HG03060 (cell line): ENCODE data around the gene CAST.

Source experiments
- ATAC-seq: cut with Tn5 transposase; IDR thresholded peaks from one replicate; pipeline ENCODE4 v1.9.1; 2021; ENCODE audit warnings: low read depth, moderate number of reproducible peaks; ENCODE audit not compliant: unreplicated experiment

CAST gene

DNA sequence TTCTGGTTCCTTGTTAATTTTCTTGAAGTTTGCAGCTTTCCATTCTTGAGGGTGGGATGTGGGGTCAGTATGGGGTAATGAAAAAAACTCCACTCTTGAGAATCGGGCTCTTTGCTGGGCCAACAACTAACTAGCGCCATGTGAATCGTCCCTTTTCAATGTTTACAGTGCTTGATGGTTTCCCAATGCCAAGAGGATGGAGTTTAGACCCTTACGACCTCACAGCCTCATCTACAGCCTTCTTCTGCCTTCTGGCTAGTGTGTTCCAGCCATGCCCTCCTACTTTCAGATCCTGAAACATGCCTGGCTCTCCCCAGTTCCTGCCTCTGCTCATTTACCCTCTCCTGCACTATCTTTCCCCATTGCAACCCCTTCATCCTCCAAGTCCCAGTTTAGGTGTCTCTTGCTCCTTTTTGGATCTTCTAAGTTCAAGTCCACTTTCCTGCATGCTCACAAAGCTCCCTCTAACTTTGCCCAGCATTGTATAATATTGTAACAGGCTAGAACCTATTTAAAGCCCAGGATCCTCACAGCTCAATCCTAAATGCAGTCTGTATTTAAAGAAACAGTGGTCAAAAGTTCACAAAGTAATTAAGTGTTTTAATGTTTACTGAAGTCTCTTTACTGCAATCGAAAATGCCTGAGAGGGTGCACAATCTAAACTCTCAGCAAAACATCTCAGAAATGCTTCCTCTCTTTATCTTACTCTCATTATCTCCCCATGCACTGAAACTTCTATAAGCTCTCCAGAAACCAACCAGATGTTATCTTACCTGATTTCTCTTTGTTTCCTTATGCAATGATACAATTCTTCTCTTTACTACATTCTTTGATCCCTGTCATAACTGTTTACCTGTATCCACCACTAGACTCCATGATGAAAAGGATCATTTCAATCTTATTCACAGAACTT, 20.6 kb upstream of the CAST start:
- ATAC-seq: no peak

DNA sequence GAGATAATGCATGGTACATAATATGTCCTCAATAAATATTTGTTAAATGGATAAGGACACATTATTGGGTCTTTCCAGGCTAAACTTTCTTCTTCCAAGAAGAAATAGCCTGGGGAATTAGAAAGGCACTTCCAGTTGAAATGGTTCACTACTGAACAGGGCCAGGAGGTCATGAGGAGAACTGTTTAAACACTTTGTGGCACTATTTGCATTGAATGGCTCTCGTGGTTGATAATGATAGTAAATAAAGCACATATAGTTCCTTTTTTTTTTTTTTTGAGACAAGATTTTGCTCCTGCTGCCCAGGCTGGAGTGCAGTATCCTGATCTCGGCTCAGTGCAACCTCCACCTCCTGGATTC, 19.9 kb upstream of the CAST start:
- ATAC-seq: no peak

DNA sequence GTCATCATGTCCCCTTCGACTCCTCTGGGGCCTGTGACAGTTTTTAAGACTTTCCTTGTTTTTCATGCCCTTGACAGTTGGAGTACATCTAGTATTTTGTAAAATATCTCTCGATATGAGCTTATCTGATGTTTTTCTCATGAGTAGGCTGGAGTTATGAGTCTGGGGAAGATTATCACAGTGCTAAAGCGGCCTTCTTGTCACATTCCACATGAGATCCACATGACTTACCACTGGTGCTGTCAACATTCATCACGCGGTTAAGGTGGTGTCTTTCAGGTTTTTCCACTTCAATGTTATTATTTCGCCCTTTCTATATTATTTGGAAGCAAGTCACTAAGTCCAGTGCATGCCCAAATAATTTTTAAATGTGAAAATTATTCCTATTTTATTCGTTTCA, 17.1 kb upstream of the CAST start:
- ATAC-seq: no peak

DNA sequence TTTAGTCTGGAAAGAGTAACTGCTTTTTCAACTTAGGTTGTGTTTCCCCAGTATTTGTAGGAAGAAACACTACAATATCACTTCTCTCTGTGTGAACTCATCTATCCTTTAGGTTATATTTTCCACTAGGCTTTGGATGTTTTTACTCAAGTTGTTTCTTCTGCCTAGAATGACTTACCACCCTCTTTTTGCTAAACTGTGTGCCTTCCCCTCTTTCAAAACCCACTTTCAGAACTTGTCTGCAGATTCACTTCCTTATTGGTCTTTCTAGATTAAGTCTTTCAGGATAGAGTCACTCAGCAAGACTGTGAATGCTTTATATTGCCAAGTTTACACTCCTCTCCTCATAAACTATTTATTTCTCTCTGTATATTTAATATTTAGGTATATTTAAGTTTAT, 14.2 kb upstream of the CAST start:
- ATAC-seq: no peak

DNA sequence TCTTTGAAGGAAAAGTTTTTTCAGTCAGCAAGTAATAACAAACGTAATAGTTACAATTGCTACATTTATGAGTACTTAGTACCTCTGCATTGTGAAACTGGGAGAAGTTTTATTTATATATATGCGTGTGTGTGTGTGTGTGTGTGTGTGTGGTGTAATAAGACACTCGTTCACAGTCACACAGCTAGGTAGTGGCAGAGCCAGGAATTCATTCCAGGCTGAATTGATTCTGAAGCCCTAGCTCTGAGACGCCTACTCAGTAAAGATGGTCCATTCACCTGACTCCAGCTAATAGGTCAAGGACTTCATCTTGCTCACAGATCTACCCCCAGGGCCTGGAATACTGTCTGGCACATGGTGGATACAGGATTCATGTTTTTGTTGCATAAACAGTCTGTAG, 13.6 kb upstream of the CAST start:
- no peak for ATAC-seq

DNA sequence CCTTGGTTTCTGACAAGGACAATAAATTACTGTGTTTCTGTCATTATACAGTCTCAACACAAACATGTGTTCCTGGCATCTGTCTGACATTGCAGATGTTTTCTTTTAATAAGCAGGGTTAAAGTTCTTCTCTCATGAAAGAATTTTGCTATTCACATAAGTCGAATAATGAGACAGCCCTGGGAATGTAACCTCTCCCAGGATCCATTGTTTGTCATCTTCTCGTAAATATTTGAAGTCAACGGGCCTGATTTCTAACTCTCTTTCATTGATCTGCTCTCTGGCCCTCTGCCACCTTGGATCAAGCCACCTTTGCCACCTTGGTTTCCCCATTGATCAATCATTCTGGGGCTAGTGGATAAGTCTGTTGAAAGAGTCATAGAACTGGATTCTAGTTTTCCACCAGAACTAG, 12.9 kb upstream of the CAST start:
- no peak for ATAC-seq

DNA sequence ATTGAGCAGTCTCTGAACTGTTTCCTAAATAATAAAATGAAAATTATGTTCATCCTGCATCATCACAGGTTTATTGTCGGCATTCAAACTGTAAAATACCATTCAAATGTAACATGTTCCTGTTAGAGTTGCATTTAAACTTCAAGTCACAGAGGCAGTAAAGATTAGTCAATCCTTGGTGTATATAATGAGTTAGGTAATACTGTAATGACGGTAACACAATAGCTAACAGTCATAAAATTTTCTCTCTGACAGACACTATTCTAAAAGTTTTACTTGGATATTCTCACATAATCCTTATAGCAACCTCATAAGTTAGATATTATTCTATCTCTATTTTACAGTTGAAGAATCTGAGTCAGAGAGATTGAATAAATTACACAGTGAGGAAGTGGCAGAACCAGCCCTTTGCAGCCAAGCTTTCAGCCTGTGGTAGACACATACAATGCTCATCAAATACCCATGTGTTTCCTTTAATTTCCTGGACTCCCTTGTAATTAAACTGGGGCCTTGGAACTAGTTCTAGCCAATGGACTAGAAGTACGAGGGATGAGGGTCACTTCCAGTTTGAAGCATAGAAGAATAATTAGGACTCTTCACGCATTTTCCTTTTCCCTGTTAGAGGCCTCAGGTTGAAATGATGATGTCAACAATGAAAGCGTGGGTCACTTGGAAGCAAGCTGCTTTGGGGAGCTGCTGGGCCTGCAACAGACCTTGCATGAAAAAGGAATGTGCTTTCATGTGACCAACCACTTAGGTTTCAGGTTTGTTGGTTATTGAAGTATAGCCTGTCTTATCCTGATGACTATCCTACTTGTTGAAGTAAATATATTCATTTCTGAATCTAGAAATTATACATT, 12.3 kb upstream of the CAST start:
- ATAC-seq: no peak

DNA sequence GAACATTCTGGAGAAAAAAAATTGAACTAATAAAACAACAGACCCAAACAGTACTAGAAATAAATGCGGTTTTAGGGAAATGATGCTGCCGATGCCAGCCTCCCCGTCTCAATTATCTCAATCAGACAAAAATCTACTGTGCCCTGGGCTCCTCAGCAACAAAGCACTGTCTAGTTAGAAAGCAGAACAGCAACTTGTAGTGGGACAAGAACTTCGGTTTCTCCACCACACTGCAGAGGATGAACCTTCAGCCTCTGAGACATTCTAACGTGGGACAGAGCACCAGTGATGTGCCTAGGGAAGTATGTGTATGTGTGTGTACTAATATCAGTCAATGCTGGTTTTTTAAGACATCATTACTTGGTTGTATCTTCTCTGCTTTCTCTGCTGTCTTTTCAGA, 11.1 kb upstream of the CAST start:
- ATAC-seq: no peak

DNA sequence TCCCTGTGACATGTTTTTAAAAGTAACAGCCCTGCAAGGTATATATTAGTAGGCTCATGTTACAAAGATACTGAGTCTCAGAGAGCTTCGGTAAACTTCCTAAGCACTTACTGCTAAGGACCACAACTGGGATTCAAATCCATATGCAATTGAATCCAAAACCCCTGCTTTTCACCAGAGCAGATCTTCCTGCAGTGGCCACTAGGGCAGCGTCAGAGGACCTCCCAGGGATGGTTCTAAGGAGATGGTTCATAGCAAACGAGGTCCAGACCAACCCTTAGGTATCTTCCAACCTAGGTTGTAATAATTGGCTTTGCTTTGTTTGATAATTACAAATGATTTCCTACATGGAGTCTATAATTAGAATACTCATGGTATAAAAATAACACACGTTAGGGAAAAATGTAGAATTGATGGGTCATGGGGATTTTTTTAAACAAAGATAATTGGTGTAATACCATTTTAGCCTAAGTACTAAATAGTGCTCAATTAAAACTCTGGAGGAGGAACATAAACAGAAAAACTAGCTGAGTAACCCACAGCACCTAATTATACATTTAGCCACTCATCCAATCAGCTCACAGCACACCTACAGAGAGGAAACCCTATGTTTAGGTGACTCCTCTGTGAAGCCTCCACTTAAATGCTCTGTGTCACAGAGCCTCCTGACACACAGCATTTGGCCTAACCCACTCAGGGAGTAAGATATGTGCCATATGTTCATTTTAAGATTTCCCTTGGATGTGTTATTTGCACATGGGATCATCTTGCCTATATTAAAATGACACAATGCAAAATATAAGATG, 10.0 kb upstream of the CAST start:
- ATAC-seq: no peak

DNA sequence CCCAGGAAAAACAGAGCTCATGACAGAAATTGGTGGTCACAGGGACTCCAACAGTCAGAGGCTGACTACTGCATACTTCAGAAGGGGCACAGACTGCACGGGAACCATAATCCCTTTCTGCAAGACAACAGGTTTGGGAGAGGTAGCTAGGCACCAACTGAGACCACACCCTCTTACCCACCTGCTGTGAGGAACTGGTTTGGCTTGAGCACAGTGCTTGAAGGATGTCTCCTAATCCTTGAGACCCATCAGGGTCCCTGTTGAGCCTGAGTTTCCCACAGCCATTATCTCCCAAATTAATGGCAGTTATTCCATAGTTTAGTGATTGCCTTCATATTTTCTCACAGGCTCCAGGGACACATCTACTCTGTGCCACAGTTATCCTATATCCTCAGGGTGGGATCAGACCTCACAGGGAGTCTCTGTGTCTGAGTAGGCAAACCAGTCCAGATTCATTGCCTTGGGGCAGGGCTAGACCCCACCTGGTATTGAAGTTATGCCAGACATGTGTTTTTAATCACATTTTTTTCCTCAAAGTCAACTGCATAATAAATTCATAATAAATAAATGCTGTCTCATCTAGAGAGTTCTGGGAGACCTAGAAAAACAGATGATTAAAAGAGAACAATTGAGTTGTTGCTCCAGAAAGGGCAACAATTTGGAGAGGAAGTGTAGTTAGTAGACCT, 9.3 kb upstream of the CAST start:
- no peak for ATAC-seq

DNA sequence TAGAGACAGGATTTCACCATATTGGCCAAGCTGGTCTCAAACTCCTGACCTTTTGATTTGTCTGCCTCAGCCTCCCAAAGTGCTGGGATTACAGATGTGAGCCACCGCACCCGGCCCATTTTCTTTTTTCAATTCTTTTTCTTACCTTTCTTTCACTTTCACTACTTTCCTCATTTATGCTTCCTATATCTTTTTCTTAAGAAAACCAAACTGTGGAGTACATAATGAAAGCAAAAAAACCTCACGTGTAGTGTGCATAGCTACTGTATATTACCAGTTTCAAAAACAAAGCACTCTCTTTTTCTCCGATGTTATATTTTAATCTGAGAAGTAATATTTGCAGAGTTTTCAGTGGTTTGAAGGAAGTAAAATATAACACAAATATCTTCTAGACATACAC, 8.0 kb upstream of the CAST start:
- ATAC-seq: no peak

DNA sequence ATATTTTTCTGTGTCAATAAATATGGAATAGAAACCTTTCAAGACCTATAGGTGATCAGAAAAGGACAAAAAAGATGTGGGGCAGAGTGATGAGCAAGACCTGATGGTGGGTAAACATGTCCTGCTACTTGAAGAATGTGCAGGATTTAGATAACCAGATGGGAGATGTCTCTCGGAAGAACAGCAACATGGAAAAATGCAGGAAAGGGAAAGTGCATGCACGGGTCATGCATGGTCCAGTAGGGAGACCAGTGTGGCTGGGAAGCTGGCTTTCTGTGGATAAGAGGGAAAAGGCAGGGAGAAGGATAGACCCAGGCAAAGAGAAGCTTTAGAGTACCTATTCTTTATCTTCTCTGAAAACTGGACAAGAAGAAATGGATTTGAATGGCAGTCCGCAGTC, 7.1 kb upstream of the CAST start:
- ATAC-seq: no peak

DNA sequence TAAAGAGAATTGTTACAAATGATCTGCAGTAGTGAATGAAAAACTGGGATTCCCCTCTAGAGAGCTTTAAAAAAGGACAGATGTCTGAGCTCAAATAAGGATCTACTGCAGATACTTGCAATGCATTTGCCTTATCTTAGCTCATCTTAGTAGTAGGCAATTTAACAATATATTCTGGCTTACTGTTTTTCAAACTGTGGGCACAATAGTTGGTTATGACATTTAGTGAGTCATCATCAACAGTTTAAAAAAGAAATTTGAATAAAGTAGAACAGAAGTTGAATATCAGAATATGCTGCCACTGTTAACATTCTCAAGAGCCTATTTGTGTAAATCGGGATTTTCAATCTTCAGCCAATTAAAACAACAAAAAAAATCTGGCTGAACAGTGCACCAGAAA, 6.7 kb upstream of the CAST start:
- no peak for ATAC-seq

DNA sequence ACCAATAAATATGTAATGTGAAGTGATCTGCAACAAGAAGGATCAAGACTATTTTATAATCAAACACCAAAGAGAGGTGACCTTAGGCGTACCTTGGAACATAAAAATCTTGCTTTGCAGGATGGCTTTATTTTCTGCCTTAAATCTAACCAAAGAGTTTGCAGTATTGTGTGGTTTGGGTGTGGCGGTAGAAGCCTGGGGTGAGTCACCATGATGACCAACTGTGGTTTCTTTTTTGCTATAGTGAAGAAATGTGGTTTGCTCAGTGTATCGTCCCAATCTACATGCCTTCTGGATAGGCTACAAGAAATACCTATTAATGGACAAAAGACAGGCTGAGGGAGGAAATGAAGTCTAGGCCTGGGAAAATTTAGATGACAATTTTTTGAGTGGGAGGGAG, 5.1 kb upstream of the CAST start:
- ATAC-seq: peak; percentile 91

DNA sequence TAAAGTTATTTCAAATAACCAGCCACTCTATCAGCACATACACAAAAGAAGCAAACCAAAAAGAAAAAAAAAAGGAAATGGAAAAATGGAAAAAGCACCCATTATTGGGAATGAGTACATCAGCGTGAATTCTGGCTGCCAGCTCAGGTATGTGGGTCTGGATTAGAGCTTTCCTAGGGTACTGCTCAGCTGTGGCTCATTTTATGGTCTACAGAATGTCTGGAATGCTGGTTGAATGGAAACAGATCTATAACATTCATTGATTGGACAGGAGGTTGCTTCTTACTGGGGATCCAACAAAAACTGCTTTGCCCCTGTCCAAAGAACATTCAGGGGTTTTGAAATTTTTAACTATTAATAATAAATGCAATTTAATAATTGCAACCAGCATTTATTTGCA, 3.9 kb upstream of the CAST start:
- no peak for ATAC-seq

DNA sequence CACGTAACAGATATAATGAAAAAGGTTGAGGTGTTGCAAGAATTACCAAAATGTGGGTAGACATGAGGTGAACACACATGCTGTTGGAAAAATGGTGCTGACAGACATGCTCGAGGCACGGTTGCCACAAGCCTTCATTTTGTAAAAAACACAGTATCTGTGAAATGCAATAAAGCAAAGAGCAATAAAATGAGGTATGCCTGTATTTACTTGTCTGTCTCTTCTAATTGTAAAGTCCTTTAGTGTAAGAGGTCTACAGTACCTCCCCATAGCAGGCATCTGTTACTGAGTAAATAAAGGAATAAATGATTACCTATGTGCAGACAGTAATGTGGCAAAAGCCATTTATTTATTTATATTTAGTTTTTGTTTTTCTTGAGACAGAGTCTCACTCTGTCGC, 3.0 kb upstream of the CAST start:
- no peak for ATAC-seq

DNA sequence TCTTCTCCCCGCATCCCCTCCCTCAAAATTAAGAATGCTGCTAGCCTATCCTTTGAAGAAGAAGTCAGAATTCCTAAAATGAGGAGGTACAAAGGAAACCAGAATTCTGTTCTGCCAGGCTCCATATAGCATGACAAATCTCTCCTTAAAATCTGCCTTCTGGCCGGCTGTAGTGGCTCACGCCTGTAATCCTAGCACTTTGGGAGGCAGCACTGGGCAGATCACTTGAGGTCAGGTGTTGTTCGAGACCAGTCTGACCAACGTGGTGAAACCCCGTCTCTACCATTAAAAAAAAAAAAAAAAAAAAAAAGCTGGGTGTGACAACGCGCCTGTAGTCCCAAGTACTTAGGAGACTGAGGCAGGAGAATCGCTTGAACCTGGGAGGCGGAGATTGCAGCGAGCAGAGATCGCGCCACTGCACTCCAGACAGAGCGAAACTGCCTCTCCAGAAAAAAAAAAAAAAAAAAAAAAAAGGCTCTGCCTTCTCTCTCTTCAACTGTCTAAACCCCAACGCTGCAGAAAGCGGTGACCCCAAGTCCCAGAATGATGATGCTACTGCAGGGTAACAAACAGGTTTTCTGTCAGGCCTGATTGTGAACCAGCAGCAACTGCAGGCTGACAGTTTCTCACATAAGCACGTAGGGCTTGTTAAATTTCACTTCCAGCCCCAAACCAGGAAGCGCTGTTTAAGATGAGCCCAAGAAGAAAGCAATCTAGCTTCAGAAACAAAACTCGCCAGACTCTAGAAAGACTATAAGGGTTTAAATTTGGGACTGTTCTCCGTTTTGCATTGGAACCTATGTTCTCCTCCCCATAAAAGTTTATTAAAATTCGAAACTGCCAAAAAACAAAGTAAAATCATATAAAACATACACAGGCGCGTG, 963 bp upstream of the CAST start:
- no peak for ATAC-seq

DNA sequence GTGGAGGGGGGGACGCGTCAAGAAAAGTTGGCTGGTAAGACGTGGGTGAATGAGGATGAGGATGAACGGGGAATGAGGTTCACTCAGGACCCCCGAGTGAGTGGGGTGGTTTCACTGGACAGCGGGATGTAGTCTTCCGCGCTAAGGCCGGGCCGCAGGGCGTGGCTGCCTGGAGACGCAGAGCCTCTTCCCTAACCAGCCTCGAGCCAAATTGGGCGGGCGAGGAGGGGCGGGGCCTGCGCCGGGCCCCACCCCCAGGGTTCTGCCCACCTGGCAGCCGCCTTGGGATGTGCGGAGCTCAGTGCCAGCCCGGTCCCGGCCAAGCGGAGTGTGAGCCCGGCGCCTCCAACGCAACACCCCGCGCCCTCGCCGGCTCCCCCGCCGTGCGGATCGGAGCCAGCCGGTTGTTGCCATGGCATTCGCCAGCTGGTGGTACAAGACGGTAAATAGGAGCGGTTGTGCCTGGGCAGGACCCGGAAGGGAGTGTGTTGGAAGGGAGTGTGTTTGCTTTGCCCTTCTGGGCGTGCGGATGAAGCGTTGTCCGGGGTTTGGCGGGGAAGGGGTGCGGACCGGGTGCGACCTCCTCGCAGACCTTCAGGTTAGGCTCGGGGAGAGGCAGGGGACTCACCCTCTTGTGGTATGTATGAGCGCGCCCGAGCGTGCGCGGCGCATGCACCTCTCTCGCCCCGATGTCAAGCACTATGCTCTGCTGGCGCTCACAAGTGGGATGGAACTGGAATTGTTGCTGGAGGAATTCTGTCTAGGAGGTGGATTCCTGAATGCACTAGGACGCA, 746 bp downstream of the CAST start:
- peak; percentile 53 for ATAC-seq

DNA sequence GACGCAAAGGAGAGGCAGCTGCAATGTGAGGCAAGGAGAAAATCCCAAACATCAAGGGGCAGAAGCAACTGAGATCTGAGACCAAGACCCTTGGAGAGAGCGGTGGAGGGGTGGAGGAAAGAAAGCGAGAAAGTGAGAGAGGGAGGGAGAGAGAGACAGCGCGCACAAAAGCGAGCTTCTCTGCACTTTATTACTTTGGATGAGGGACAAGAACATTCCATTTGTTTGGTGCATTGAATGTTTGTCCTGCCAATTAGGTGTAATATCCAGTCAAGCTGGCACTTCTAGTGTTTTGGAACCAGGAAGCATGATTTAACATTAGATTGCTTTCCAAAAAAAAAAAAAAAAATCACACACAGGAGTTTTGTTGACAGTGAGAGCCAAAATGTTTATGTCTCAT, 1.4 kb downstream of the CAST start:
- ATAC-seq: no peak
